HepG2 (cell line): ENCODE results near the gene CUL2. TPM values are rescaled to one million over a fixed set of nuclear protein-coding genes. Genes with fewer than 3 reads are reported as not detected.

ENCODE experiments used
- ATAC-seq: fragments of 200-7000 bp; cut with Tn5 transposase; 3 replicates; pipeline ENCODE4 v1.9.1; 2020; ENCODE audit warnings: mild to moderate bottlenecking, moderate library complexity
- BruUV-seq: library from RNA; stranded (reverse); fragments of 400-500 nt; replicated peaks from 2 replicates; lab custom pipeline; 2021; lab: Mats Ljungman, UMichigan
- CTCF ChIA-PET: fragments of 300-600 bp; formaldehyde crosslinking; extraction: SDS; loops from one replicate; lab custom pipeline; 2021; ENCODE audit warnings: low total read pairs, inconsistent platforms, low intra/inter-chr PET ratio; lab: Yijun Ruan, JAX
- POLR2A ChIA-PET: fragments of 350-600 bp; sonication (Branson Sonifier 250); formaldehyde crosslinking; loops from one replicate; lab custom pipeline; 2020; ENCODE audit warnings: antibody characterized with exemption, inconsistent platforms; lab: Yijun Ruan, JAX
- DNase-seq: peaks from one replicate; pipeline ENCODE4 v3.0.0-alpha.2; 2015; ENCODE audit warnings: low spot score
- FAIRE-seq: peaks from 3 replicates; lab custom pipeline; 2011; peaks lifted over from hg19 to GRCh38; lab: Jason Lieb, UNC
- H2AFZ ChIP-seq: one replicate; pipeline ENCODE4 v1.6.1; 2011; ENCODE audit warnings: low read length, inconsistent platforms
- H3K27ac ChIP-seq: fragments of 300-600 bp; 3 replicates; pipeline ENCODE4 v1.8.0; 2011; ENCODE audit warnings: mixed run types, mild to moderate bottlenecking, mixed read lengths, low read length, inconsistent platforms; ENCODE audit not compliant: insufficient read depth; ENCODE audit errors: extremely low read length
- H3K27me3 ChIP-seq, 2 experiments: fragments of 200-600 bp in 1 of 2; 2 replicates in 1 of 2; 3 replicates in 1 of 2; pipeline versions ENCODE4 v1.6.0 to v1.8.0; 2011; ENCODE audit warnings: low read length in 2 of 2, mild to moderate bottlenecking in 2 of 2, moderate library complexity in 2 of 2, inconsistent platforms in 1 of 2; ENCODE audit not compliant: insufficient read depth in 2 of 2, control insufficient read depth in 1 of 2
- H3K36me3 ChIP-seq, 2 experiments: fragments of 200-600 bp in 1 of 2; replicated peaks in 1 of 2; 2 replicates in 1 of 2; 3 replicates in 1 of 2; pipeline versions ENCODE4 v1.5.1 to v1.8.0; 2011; ENCODE audit warnings: low read length in 2 of 2, inconsistent platforms in 1 of 2; ENCODE audit not compliant: insufficient read depth in 2 of 2, control insufficient read depth in 1 of 2
- H3K4me1 ChIP-seq: 2 replicates; pipeline ENCODE4 v1.5.1; 2012; ENCODE audit warnings: low read length, inconsistent platforms; ENCODE audit not compliant: insufficient read depth
- H3K4me2 ChIP-seq: 2 replicates; pipeline ENCODE4 v1.6.0; 2011; ENCODE audit warnings: low read depth, low read length, inconsistent platforms
- H3K4me3 ChIP-seq, 3 experiments: fragments of 200-600 bp in 1 of 3; sonication (generic), shearing (Covaris generic) in 1 of 3; replicated peaks in 1 of 3; 2 replicates each; pipeline ENCODE4 v1.5.1; 2011 to 2016; ENCODE audit warnings: low read length in 3 of 3, inconsistent platforms in 2 of 3, low read depth in 2 of 3, mild to moderate bottlenecking in 2 of 3, control low read depth in 1 of 3, mixed read lengths in 1 of 3; ENCODE audit not compliant: insufficient read depth in 1 of 3
- H3K79me2 ChIP-seq: one replicate; pipeline ENCODE4 v1.6.1; 2011; ENCODE audit warnings: low read length, inconsistent platforms; ENCODE audit not compliant: insufficient read depth
- H3K9ac ChIP-seq: 2 replicates; pipeline ENCODE4 v1.6.0; 2011; ENCODE audit warnings: mild to moderate bottlenecking, low read depth, low read length, inconsistent platforms; ENCODE audit not compliant: insufficient read depth
- H3K9me3 ChIP-seq: 2 replicates; pipeline ENCODE4 v1.5.1; 2012; ENCODE audit warnings: mild to moderate bottlenecking, low read length
- H4K20me1 ChIP-seq: 2 replicates; pipeline ENCODE4 v1.6.0; 2011; ENCODE audit warnings: inconsistent platforms, mild to moderate bottlenecking, low read length, moderate library complexity; ENCODE audit not compliant: insufficient read depth
- ESRRA ChIP-seq: sonication (generic); formaldehyde crosslinking; IDR thresholded peaks from 2 replicates; pipeline ENCODE4 v1.5.1; 2020; ENCODE audit warnings: mild to moderate bottlenecking, low read depth, missing genetic modification reagents
- ETV6 ChIP-seq: sonication (generic); formaldehyde crosslinking; conservative IDR thresholded peaks from 2 replicates; pipeline ENCODE4 v1.4.0; 2020; ENCODE audit warnings: missing genetic modification reagents
- HHEX ChIP-seq: IDR thresholded peaks from 2 replicates; pipeline ENCODE4 v1.6.1; 2016; ENCODE audit warnings: control low read depth
- HNF1B ChIP-seq: sonication (generic); formaldehyde crosslinking; IDR thresholded peaks from 2 replicates; pipeline ENCODE4 v1.5.1; 2020; ENCODE audit warnings: mild to moderate bottlenecking, moderate library complexity, missing genetic modification reagents
- ISX ChIP-seq: sonication (generic); formaldehyde crosslinking; conservative IDR thresholded peaks from 2 replicates; pipeline ENCODE4 v1.5.0; 2020; ENCODE audit warnings: missing genetic modification reagents
- RFX5 ChIP-seq: IDR thresholded peaks from 2 replicates; pipeline ENCODE4 v1.6.1; 2011; ENCODE audit warnings: low read depth, low read length, improper control_type of control experiment
- SPEN ChIP-seq: sonication (generic); formaldehyde crosslinking; IDR thresholded peaks from 2 replicates; pipeline ENCODE4 v1.5.1; 2020; ENCODE audit warnings: low read depth, mild to moderate bottlenecking, missing genetic modification reagents
- TEF ChIP-seq: sonication (generic); formaldehyde crosslinking; IDR thresholded peaks from 2 replicates; pipeline ENCODE4 v1.5.0; 2020; ENCODE audit warnings: missing genetic modification reagents
- ZNF30 ChIP-seq: sonication (generic); formaldehyde crosslinking; IDR thresholded peaks from 2 replicates; pipeline ENCODE4 v1.5.0; 2020; ENCODE audit warnings: mild to moderate bottlenecking, missing genetic modification reagents
- ZNF567 ChIP-seq: sonication (generic); formaldehyde crosslinking; IDR thresholded peaks from 2 replicates; pipeline ENCODE4 v1.8.1; 2023; ENCODE audit warnings: mild to moderate bottlenecking, missing genetic modification reagents, borderline replicate concordance
- WGBS: methylation state at CpG from one replicate; pipeline ENCODE4 v1.1.6; 2017; ENCODE audit warnings: low lambda C conversion rate; 5-methylcytosine and 5-hydroxymethylcytosine counted together
- in situ Hi-C: cut with HindIII; loops from 2 replicates; pipeline ENCODE4 v1.10.0; 2017; ENCODE audit warnings: low pct_unique_long_range_greater_than_20kb; ENCODE audit not compliant: extremely low pct_ligation_motif_present
- intact Hi-C: fragments of 100-400 bp; cut with micrococcal nuclease; formaldehyde crosslinking; loops from one replicate; pipeline ENCODE4 v1.10.0; 2022; ENCODE audit not compliant: unreplicated experiment
- polyA plus RNA-seq, 8 experiments: library from polyadenylated mRNA; depleted of rRNA in 3 of 8; stranded (reverse) in 7 of 8; unstranded in 1 of 8; fragments of >200 nt; fragmentation: Illumina TruSeq in 4 of 8; extraction: Trizol in 4 of 8; gene quantifications; 2 replicates each; pipeline versions ENCODE4 v1.2.1 to v1.2.3, GENCODE V29; 2011 to 2016; ENCODE audit warnings: low read depth in 4 of 8, missing spikeins in 1 of 8, mixed read lengths in 1 of 8; ENCODE audit not compliant: insufficient read depth in 1 of 8
- total RNA-seq, 5 experiments: library from RNA; depleted of rRNA; stranded (reverse); fragments of >200 nt; fragmentation: Illumina TruSeq; extraction: Trizol; gene quantifications; 2 replicates each; pipeline ENCODE4 v1.2.3, GENCODE V29; 2016; ENCODE audit warnings: low read depth in 1 of 5
- TF ChIP-seq, protein P1 (sequence below): sonication (generic); formaldehyde crosslinking; IDR thresholded peaks from 2 replicates; pipeline ENCODE4 v1.5.0; 2020; ENCODE audit warnings: mild to moderate bottlenecking, missing genetic modification reagents
- TF ChIP-seq, protein P2 (sequence below): sonication (generic); formaldehyde crosslinking; IDR thresholded peaks from 2 replicates; pipeline ENCODE4 v1.4.0; 2020; ENCODE audit warnings: missing genetic modification reagents, borderline replicate concordance

The CUL2 gene
- total and polyA plus RNA-seq, 2 of the 13 experiments (the other 11 are each of a cell fraction or from before 2014, with no cell fraction given): 9.6 to 33.1 TPM

GRCh38 chr10:35063837-35064454 lies 26.2 kb downstream of the CUL2 start:
- WGBS: 95% methylated on average over 3 of the region's 3 CpGs
- FAIRE-seq (no peak), ATAC-seq (no peak), DNase-seq (no peak)
- Histone ChIP-seq H3K4me3 (no peak overlapping the region), H3K9ac (no peak overlapping the region), H3K4me1 (no peaks in the 10 kb centered on the region), H3K27me3 (no peaks in the 10 kb centered on the region), H3K36me3 (peaks cover 8 to 30% of the 10 kb centered on the region in 2 experiments; a peak in 4 of 5 replicates), H2AFZ (no peak overlapping the region), H3K9me3 (no peaks in the 10 kb centered on the region), H3K27ac (no peak overlapping the region), H3K79me2 (no peaks in the 10 kb centered on the region), H4K20me1 (no peaks in the 10 kb centered on the region), H3K4me2 (no peak overlapping the region)
- in situ Hi-C loops: no loop called here
- intact Hi-C loops: no loop called here
- ChIA-PET POLR2A (no interaction called here), CTCF (no interaction called here)
- BruUV-seq: no TSS peak
- TF ChIP-seq ESRRA (CRISPR knock-in tag): no peak
- no peak for TF ChIP-seq TEF
- no peak for TF ChIP-seq HHEX (CRISPR knock-in tag)
- TF ChIP-seq, protein P1, sequence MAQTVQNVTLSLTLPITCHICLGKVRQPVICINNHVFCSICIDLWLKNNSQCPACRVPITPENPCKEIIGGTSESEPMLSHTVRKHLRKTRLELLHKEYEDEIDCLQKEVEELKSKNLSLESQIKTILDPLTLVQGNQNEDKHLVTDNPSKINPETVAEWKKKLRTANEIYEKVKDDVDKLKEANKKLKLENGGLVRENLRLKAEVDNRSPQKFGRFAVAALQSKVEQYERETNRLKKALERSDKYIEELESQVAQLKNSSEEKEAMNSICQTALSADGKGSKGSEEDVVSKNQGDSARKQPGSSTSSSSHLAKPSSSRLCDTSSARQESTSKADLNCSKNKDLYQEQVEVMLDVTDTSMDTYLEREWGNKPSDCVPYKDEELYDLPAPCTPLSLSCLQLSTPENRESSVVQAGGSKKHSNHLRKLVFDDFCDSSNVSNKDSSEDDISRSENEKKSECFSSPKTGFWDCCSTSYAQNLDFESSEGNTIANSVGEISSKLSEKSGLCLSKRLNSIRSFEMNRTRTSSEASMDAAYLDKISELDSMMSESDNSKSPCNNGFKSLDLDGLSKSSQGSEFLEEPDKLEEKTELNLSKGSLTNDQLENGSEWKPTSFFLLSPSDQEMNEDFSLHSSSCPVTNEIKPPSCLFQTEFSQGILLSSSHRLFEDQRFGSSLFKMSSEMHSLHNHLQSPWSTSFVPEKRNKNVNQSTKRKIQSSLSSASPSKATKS (CRISPR knock-in tag): no peak
- no peak for TF ChIP-seq ISX (CRISPR knock-in tag)

- DNase-seq (no peak), FAIRE-seq (no peak), ATAC-seq (no peak)
- Histone ChIP-seq H3K27me3 (no peaks in the 10 kb centered on the region), H3K9ac (no peak overlapping the region), H3K4me2 (no peak overlapping the region), H3K9me3 (no peaks in the 10 kb centered on the region), H3K27ac (no peak overlapping the region), H3K36me3 (peaks cover 9 to 32% of the 10 kb centered on the region in 2 experiments), H3K4me1 (no peaks in the 10 kb centered on the region), H3K4me3 (no peak overlapping the region), H2AFZ (no peak overlapping the region), H3K79me2 (no peaks in the 10 kb centered on the region), H4K20me1 (no peaks in the 10 kb centered on the region)
- in situ Hi-C loops: no loop called here
- BruUV-seq: no TSS peak
- intact Hi-C loops: no loop called here
- POLR2A ChIA-PET: no interaction called here
- CTCF ChIA-PET: no interaction called here
- TF ChIP-seq, protein P2, sequence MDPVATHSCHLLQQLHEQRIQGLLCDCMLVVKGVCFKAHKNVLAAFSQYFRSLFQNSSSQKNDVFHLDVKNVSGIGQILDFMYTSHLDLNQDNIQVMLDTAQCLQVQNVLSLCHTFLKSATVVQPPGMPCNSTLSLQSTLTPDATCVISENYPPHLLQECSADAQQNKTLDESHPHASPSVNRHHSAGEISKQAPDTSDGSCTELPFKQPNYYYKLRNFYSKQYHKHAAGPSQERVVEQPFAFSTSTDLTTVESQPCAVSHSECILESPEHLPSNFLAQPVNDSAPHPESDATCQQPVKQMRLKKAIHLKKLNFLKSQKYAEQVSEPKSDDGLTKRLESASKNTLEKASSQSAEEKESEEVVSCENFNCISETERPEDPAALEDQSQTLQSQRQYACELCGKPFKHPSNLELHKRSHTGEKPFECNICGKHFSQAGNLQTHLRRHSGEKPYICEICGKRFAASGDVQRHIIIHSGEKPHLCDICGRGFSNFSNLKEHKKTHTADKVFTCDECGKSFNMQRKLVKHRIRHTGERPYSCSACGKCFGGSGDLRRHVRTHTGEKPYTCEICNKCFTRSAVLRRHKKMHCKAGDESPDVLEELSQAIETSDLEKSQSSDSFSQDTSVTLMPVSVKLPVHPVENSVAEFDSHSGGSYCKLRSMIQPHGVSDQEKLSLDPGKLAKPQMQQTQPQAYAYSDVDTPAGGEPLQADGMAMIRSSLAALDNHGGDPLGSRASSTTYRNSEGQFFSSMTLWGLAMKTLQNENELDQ: no peak
- TF ChIP-seq RFX5: no peak
- TF ChIP-seq SPEN: no peak
- TF ChIP-seq ZNF30 (CRISPR knock-in tag): no peak
- TF ChIP-seq ZNF567: no peak
- no peak for TF ChIP-seq ETV6 (CRISPR knock-in tag)
- TF ChIP-seq HNF1B (CRISPR knock-in tag): no peak
These were observed 30.7 kb downstream of the CUL2 start for GRCh38 chr10:35059481-35059880.
